HG02852 (cell line): ENCODE results near the gene ALDH18A1.
A peak's percentile ranks its signal among the peaks of the same experiment; 100 is the strongest.
"Not testable (repeated sequence)": the region's sequence is repeated elsewhere in the genome, so short reads cannot be mapped to it uniquely, and the experiment has no call there.

Experiments
- ATAC-seq: cut with Tn5 transposase; IDR thresholded peaks from one replicate; pipeline ENCODE4 v1.9.1; 2021; ENCODE audit warnings: mild to moderate bottlenecking, moderate library complexity; ENCODE audit not compliant: unreplicated experiment

The ALDH18A1 gene

DNA sequence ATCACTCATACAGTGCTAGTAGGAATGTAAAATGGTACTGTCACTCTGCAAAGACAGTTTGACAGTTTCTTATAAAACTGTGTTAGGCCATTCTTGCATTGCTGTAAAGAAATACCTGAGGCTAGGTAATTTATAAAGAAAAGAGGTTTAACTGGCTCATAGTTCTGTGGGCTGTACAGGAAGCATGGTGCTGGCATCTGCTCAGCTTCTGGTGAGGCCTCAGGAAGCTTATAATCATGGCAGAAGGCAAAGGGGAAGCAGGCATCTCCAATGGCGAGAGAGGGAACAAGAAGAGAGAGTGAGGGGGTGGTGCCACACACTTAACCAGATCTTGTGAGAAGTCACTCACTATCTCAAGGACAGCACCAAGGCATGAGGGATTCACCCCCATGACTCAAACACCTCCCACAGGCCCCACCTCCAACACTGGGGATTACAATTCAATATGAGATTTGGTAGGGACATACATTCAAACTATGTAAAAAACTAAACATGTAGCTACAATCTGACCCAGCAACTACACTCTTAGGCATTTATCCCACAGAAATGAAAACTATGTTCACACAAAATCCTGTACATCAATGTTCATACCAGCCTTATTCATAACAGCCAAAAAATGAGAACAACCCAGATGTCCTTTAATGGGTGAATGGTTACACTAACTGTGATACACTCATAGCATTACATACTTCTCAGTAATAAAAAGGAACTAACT is 5.0 kb downstream of the ALDH18A1 start:
- ATAC-seq = no peak

DNA sequence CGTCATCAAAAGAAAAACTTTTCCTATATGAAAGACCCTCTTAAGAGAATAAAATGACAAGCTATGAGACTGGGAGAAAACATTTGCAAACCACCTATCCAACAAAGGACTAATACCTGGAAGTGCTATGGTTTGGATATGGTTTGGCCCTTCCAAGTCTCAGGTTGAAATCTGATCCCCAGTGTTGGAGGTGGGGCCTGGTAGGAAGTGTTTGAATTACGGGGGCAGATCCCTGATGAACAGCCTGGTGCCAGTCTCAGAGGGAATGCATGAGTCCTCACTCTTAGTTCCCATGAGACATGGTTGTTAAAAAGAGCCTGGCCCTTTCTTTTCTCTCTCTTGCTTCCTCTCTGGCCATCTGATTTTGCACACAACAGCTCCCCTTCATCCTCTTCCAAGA is 6.3 kb downstream of the ALDH18A1 start:
- no peak for ATAC-seq

DNA sequence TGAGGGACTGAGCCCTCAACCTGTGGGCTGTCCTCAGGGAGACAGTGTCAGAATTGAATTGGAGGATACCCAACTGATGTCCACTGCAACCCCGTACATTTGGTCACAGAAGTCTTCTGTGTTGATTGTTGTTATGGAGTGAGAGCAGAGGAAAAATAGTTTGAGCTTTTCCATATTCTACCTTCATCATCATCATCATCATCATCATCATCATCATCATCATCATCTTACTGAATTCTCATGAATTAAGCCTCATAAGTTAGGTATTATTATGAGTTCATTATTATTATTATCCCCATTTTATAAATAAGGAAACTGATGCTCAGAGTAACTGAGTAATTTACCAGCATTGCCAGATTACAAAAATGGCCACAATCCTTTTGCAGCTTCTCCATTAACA is 8.4 kb downstream of the ALDH18A1 start:
- no peak for ATAC-seq

DNA sequence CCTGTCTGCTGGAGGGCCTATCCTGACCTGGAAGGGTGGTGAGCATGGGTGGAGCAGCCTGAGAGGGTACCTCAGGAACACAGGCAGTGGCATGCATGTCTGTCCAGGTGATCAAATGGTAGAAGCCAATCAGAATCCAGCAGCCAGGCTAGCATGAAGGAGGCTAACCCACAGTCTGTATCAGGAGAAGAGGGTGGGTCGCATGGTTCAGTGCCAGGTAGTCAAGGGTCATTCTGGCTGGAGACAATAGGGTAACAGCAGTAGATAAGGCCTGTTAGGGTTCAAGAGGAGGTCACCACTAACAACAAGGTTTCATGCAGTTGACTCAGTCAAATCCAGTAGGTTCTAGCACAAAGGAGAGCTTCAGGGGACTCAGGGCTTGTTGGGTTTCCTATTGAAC is 10.4 kb downstream of the ALDH18A1 start:
- no peak for ATAC-seq

DNA sequence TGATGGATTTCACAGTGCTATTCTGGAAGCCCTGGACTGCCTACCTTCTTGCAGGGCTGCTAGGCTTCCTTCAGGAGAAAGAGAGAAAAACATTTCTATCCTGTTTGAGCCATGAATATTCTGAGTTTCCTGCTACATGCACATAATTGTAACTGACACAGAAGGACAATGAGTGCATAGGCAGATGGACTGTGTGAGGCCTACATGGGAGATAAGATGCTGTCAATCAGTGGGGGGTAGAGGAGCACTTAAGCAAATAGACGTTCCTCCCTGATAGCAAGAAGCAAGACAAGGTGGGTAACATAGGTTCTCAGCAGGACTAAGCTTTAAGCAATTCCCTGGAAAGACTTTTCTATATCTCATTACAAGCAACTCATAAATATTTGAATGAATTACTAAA is 11.6 kb downstream of the ALDH18A1 start:
- no peak for ATAC-seq

DNA sequence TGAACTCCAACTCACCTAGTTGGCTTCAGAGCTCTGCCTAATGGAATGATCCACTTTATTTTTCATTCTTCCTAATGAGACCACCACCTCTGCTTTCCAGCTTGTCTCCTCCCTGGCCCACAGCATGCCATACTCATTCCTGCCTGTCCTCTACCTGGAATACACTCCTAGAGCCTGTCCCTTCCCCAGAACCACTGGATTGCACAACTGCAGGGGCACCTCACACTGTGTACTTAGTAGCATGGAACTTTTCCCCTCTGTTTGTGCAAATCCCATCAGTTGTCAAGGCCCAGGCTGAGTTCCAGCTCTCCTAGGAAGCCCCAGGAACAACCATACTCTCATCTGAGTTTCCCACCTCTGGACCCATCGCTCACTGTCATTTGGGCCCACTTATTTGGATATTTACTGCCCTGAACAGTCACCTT is 15.6 kb downstream of the ALDH18A1 start:
- no peak for ATAC-seq

DNA sequence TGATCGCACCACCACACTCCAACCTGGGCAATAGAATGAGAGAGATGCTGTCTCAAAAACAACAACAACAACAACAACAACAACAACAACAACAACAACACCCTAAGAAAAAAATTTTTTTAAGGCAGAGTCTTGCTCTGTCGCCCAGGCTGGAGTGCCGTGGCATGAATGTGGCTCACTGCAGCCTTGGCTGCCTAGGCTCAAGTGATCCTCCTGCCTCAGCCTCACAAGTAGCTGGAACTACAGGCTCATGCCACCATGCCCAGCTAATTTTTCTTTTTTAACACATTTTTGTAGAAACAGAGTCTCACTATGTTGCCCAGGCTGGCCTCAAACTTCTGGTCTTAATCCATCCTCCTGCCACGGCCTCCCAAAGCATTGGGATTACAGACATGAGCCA is 18.6 kb downstream of the ALDH18A1 start:
- no peak for ATAC-seq

DNA sequence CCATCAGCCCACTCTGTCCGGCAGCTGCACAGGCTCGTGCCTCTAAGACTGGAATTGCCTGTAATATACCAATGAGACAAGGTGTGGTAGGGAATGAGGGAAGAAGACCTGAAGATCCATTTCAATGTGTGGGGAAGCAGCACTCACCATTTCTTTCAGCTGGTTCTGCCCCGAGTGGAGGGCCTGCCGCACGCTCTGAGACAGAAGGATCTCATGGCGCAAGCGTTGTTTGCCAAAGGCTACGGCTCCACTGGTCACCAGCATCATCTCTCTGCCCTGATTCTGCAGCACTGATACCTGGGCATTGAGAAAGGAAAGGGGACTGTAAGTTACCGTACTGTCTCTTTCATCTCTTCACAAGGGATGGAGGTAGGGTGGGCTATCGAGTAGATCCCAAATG is 19.4 kb downstream of the ALDH18A1 start:
- no peak for ATAC-seq

DNA sequence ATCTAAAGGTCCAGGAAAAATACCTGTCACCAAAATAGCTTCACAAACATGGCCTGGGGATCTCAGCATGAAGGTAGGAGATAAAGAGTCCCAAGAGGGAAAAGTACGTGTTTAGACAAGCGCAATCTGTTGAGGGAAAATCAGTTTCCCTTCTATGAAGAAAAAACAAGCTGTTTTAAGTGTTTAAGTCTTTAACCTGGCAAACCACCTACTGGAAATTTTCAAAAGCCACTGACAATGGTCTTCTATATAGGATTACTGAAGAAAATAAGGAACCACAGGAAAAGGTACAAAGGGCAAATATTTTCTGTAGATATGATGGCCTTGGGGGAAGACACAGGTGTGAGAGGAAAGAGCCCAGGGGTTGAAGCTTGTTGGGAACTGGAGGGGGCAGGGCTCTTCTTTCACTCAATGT is 21.2 kb downstream of the ALDH18A1 start:
- ATAC-seq = no peak

DNA sequence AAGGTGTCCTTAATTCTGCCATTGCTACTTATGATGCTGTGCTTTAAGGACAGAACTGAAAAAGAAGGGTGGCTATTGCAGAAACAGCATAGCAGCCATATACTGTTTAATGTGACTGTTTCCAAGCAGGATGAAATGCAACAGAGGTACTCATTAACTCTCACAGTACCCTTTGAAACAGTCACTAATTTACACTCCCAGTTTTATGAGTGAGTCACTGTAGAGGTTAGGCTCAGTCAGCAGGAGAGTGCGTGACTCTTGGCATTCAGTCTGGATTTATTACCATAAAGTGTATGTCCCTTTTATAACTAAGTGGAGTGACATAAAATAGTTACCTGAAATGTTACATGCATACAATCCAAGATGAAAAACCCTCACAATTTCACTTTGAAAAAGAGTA is 27.7 kb downstream of the ALDH18A1 start:
- no peak for ATAC-seq

DNA sequence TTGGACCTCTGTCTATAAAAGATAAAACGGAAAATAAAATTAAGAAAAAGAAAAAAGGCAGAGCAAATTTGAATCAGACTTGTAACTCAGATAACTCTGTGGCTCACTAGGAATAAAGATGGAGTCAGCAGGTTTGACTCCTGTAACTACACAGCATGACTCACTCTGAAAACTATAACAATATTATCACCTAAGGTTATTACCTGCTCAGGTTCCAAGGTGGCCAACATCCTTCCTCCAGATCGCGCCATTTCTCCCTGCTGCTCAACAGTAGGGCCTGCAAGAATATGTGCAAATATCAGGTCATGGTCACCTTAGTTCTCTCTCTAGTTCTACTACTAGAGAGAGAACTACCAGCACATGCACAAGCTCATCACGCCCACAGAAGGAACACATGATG is 30.0 kb downstream of the ALDH18A1 start:
- ATAC-seq = no peak

DNA sequence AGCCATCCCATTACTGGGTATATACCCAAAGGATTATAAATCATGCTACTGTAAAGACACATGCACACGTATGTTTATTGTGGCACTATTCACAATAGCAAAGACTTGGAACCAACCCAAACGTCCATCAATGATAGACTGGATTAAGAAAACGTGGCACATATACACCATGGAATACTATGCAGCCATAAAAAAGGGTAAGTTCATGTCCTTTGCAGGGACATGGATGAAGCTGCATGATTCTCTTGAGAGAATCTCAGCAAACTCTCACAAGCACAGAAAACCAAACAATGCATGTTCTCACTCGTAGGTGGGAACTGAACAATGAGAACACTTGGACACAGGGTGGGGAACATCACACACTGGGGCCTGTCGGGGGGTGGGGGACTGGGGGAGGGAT is 36.1 kb downstream of the ALDH18A1 start:
- not testable (repeated sequence) for ATAC-seq

DNA sequence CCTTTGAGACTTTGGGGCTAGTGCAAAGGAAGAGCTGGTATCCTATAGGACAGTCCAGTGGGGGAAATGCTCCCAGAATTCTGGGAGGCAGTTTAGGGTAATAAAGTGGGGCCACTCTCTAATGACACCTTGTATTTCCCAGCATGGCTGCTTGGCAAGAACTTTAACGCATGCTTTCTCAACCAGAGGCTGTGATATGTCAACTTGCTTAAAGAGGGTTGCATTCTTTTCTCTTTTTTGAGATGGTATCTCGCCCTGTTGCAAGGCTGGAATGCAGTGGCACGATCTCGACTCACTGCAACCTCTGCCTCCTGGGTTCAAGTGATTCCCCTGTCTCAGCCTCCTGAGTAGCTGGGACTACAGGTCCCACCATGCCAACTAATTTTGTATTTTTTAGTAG is 38.4 kb downstream of the ALDH18A1 start:
- ATAC-seq = no peak

DNA sequence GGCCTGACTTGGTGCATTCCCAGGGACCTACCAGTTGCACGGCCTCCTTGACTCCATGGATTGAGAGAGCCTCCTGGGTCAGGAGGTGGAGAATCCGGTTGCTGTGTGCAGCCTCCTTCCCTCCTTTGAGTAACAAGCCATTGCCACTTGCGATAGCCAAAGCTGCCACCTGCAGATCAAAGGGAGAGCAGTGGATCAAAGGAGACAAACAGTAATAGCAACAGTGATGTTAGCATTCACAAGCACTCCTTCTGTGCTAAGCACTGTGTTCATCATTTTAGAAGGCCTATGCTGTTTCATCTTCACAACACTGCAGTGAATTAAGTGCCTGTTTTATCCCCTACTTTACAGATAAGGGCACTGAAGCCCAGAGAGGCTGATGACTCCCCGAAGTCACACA is 40.1 kb downstream of the ALDH18A1 start:
- no peak for ATAC-seq

DNA sequence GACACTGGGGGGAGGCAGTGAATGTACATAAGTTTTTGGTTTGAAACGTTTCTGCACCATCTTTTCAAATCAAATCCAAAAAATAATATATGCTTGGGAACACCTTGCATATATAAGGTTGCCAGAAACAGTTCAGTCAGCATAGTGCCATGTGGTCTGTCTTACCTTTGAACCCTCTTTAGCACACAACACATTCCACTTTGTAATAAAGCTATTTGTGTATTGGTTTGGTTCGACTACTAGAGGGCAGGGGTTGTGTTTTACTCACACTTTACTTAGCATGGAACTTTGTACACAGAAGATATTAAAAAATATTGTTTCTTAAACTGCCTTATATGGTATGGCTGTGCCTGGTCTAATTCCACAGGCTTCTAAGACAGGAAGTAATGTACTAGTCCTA is 43.2 kb downstream of the ALDH18A1 start:
- no peak for ATAC-seq

DNA sequence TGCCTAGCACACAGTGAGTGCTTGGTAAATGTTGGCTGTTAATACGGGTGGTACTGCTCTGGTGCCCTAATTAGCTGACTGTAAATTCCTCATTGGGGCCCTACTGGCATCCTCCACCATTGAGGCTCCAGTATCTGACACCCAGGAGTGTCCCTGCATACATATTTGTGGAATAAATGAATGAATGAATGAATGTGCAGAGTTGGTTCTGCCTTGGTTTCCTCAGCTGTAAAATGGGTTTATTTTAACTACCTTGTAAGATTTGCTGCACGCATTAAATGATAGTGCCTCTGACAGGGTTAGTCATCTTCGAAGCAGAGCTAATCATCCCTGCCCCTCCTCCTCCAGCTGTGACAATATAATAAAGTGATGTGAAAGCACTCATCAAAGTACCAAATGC is 45.8 kb downstream of the ALDH18A1 start:
- ATAC-seq = no peak

DNA sequence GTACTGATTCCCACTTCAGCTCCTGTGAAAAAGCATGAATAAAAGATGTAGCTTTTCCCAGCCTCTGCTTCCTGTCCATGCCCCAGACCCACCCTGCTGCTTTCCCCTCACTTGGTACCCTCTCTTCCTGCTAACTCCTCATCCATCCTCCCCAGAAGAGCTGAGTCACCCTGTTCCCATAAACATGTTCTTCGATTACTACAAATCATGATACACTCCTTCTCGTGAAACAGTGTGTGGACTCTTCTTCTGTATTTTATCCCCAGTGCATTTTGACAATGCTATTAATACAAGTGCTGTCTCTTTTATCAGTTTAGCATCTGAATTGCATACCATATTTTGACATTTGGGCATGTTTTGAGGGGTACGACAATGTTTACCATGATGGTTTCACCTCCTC is 49.6 kb downstream of the ALDH18A1 start:
- ATAC-seq = no peak

DNA sequence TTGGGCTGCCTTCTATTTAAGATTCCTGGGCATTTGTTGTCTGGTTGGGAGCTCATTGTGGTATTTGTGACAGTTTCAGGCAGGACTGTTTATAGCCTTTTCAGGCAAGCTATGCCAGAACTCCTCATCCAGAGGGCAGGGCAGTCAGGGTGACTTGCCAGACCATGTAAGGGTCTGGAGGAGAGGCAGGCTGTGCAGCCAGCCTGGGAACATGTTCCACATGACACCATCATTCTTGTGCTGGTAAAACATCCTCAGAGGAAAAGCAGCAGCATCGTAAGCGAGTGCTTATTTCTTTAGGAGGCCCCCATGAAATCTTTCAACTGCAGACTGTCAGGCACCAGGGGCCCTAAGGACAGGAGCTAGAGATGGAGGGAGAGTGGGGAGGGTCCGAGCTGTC is 51.3 kb downstream of the ALDH18A1 start:
- ATAC-seq = no peak

DNA sequence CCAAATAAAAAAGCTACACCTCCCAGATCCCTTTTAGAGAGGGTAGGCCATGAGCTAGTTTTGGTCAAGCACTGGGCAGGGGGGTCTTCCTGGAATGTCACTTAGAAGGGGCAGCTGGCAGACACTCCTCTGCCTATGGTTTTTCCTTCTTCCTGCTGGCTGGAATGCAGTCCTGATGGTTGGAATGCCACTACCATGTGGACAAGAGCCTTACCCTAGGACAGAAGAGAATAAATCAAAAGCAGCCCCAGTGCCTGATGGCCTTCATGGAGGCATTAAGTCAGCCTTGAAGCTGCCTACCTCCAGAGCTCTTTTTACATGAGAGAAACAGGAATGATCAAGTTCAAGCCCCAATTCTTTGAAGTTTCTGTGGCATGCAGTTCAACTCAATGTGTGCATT is 51.9 kb downstream of the ALDH18A1 start:
- no peak for ATAC-seq

DNA sequence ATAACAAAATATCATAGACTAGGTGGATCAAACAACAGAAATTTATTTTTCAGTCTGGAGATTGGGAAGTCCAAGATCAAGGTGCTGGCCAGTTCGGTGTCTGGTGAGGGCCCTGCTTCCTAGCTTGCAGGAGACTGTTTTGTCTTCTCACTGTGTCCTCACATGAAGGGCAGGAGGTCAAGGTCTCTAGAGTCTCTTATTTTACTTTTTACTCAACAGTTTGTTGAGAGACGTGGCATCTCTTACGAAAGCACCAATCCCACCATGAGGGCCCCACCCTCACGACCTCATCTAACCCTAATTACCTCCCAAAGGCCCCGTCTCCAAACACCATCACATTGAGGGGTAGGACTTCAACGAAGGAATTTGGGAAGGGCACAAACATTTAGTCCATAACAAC is 54.1 kb downstream of the ALDH18A1 start:
- no peak for ATAC-seq

DNA sequence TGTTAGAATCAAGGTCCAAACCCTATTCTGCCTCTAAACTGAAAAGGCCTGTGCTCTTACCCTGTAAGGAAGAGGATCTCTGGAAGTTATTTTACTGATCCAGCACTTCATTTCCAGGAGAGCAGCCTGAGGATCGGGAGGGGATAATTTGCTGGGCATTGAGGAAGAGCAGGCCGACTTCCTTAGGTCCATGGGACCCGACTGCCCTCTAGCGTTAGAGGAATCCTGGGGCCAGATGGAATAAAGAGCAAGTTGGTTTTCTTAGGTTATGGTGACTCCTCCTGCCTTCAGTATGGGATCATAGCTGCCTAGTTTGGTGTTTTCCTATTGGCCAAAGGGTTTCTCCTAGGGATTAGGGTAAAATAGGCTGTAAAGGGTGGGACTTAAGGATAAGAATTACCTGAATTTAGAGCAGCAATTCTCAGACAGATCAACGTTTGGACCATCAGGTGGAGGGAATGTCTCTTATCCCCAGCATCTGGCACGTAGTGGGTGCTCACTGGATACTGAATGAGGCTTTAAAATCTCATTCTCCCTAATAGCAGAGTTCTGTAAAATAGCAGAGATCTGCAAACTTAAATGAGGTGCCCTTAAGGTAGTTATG is 55.3 kb downstream of the ALDH18A1 start:
- peak; percentile 60 for ATAC-seq

DNA sequence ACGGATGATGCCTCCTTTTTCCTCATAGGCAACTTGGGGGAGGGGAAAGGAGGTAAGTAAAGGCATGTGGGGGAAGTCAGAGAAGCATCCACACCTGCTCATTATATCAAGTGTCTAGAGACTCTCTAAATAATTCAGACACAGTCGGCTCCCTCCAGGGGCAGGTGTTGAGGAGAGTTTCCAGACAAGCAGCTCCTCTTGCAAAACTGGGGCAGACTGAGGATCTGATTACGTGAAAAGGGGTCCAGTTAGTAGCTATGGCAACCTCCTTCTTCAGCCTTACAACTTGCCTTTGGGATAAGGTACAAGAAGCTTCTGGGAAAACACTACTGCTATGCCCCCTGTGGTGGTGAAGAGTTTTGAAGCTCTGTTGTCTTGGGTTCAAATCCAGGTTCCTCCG is 56.4 kb downstream of the ALDH18A1 start:
- no peak for ATAC-seq

DNA sequence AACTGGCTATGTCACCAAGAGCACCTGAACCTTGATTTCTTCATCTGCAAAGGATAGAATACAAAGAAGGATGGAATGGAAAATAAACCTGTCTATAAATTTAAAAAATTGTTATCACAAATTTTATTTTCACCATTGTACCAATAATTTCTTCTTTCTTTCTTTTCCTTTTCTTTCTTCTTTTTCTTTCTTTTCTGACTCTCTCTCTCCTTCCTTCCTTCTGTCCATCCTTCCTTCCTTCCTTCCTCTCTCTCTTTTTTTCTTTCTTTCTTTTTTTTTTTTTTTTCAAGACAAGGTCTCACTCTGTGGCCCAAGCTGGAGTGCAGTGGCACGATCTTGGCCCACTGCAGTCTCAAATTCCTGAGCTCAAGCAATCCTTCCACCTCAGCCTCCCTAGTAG is 58.7 kb downstream of the ALDH18A1 start:
- no peak for ATAC-seq
